Activated naive CD4-positive, alpha-beta T cell (primary cell): Measurements from ENCODE around the gene ARSG.
A peak's percentile ranks its signal among the peaks of the same experiment; 100 is the strongest.

ENCODE experiments used
- DNase-seq, 4 experiments: peaks; one replicate each; lab custom pipeline; 2025; lab: John Stamatoyannopoulos, UW

Gene ARSG

GRCh38 chr17:68452724-68453290, 161.5 kb downstream of the ARSG start:
- DNase-seq: no peak

GRCh38 chr17:68453991-68454665, 162.8 kb downstream of the ARSG start:
- no peak for DNase-seq

- no peak for DNase-seq
These were observed 164.6 kb downstream of the ARSG start for GRCh38 chr17:68455901-68456338.

- DNase-seq: no peak
These were observed 165.3 kb downstream of the ARSG start for GRCh38 chr17:68456339-68457167.

- DNase-seq: no peak
These were observed 165.9 kb downstream of the ARSG start, which contains the start of gene WIPI1 for GRCh38 chr17:68457168-68457538. WIPI1 (minus strand) TSS chr17:68457496; CDS start chr17:68457421, 75 bp downstream.

GRCh38 chr17:68457539-68458259, 166.4 kb downstream of the ARSG start:
- peak; percentile 90 to 99 (median 94) for DNase-seq

- no peak for DNase-seq
These were observed 167.2 kb downstream of the ARSG start for GRCh38 chr17:68458260-68459036.

- DNase-seq: no peak
These were observed 167.8 kb downstream of the ARSG start for GRCh38 chr17:68459037-68459639.

GRCh38 chr17:68460146-68460545, 168.9 kb downstream of the ARSG start:
- DNase-seq: no peak

GRCh38 chr17:68460715-68461114, 169.4 kb downstream of the ARSG start:
- DNase-seq: no peak

- DNase-seq: no peak
These were observed 169.8 kb downstream of the ARSG start for GRCh38 chr17:68461122-68461539.

GRCh38 chr17:68461589-68461988, 170.3 kb downstream of the ARSG start:
- no peak for DNase-seq

GRCh38 chr17:68462381-68463210, 171.3 kb downstream of the ARSG start:
- DNase-seq: peak in 2 of 4 experiments; percentile 36 to 39

- DNase-seq: no peak
These were observed 172.1 kb downstream of the ARSG start for GRCh38 chr17:68463211-68464019.

- no peak for DNase-seq
These were observed 177.0 kb downstream of the ARSG start for GRCh38 chr17:68468334-68468733.

- DNase-seq: no peak
These were observed 177.5 kb downstream of the ARSG start for GRCh38 chr17:68468788-68469187.
